Sigmoid colon (tissue), 7 donors: ENCODE data around the gene CTRB2. TPM values are rescaled to one million over a fixed set of nuclear protein-coding genes. Genes with fewer than 3 reads are reported as not detected.

Experiments used
- DNase-seq: peaks from one replicate; pipeline ENCODE4 v3.0.0-alpha.2; 2019
- H3K27ac ChIP-seq, 4 donors: fragments of 200-600 bp; sonication (generic); one replicate each; pipeline ENCODE4 v1.5.1; 2016 to 2019; ENCODE audit warnings: mild to moderate bottlenecking in 1 of 4
- H3K27me3 ChIP-seq, 3 donors: fragments of 200-600 bp; sonication (generic); one replicate each; pipeline ENCODE4 v1.5.1; 2019; ENCODE audit warnings: mild to moderate bottlenecking in 1 of 3
- H3K36me3 ChIP-seq, 4 donors: fragments of 200-600 bp; sonication (generic); one replicate each; pipeline ENCODE4 v1.5.1; 2016 to 2019
- H3K4me1 ChIP-seq, 4 donors: fragments of 200-600 bp; sonication (generic); one replicate each; pipeline ENCODE4 v1.5.1; 2017 to 2019
- H3K4me3 ChIP-seq, 4 donors: fragments of 200-600 bp; sonication (generic); one replicate each; pipeline ENCODE4 v1.5.1; 2017 to 2019; ENCODE audit warnings: mild to moderate bottlenecking in 2 of 4, moderate library complexity in 1 of 4
- H3K9me3 ChIP-seq, 4 donors: fragments of 200-600 bp in 3 of 4; sonication (generic) in 3 of 4; one replicate each; pipeline versions ENCODE4 v1.5.1 to v1.6.1; 2013 to 2019
- EP300 ChIP-seq, 4 donors: sonication (generic); formaldehyde crosslinking; IDR thresholded peaks; one replicate each; pipeline ENCODE4 v1.6.1; 2017; ENCODE audit warnings: antibody characterized with exemption in 4 of 4
- POLR2A ChIP-seq, 2 donors: fragments of 450-650 bp; IDR thresholded peaks; one replicate each; pipeline ENCODE4 v1.6.1; 2016; ENCODE audit warnings: antibody characterized with exemption in 2 of 2, mild to moderate bottlenecking in 2 of 2, moderate library complexity in 2 of 2
- POLR2AphosphoS5 ChIP-seq, 4 donors: sonication (generic); formaldehyde crosslinking; IDR thresholded peaks; one replicate each; pipeline ENCODE4 v1.6.1; 2017; ENCODE audit warnings: antibody characterized with exemption in 4 of 4
- WGBS, 2 donors: extraction: QIAGEN DNeasy Blood & Tissue Kit; methylation state at CpG; one replicate each; pipeline ENCODE4 v1.1.7; 2013; 5-methylcytosine and 5-hydroxymethylcytosine counted together
- intact Hi-C: fragments of 100-400 bp; cut with DNase I; formaldehyde crosslinking; loops from one replicate; pipeline ENCODE4 v1.15.1; 2023
- polyA plus RNA-seq, 3 donors: library from polyadenylated mRNA; stranded (reverse); fragments of 200-250 nt; gene quantifications; one replicate each; pipeline ENCODE4 v1.2.3, GENCODE V29; 2013
- total RNA-seq, 4 donors: library from RNA; depleted of rRNA; stranded (reverse); fragments of >200 nt; gene quantifications; one replicate each; pipeline ENCODE4 v1.1.0, GENCODE V29; 2016
- TF ChIP-seq, protein P1 (sequence below), 4 experiments: fragments of 450-650 bp in 3 of 4; fragments of 200-600 bp in 1 of 4; IDR thresholded peaks; one replicate each; pipeline ENCODE4 v1.5.1; 2016 to 2019; ENCODE audit warnings: antibody characterized with exemption in 4 of 4, mild to moderate bottlenecking in 3 of 4, moderate library complexity in 2 of 4
- donor health status: healthy with polysubstance abuse.
- donor health status: Bipolar disorder and iron deficiency.
- donor health status: healthy.

CTRB2 gene
- total and polyA plus RNA-seq, 7 donors = 0.42 to 17.4 TPM; not detected in 5

DNA sequence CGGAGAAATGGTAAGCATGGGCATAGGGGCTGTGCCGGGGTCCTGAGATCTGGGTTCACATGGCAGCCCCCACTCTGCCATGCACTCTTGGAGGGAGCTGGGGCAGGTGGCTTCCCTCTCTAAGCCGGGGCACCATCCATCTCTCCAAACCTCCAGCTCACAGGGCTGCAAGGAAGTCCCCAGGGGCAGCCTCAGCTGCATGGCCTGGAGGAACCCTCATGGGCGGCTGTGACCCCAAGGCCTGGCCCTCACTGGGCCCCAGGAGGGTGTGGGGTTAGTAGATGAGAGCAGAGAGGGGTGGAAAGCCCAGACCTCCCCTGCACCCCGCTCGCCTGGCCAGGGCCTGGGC, 2.6 kb downstream of the CTRB2 start:
- WGBS, 2 donors = 93 to 97% methylated on average over 6 of the region's 6 CpGs
- H3K4me3 ChIP-seq = no peak overlapping the region
- no peak for DNase-seq
- no peak overlapping the region for H3K27ac ChIP-seq
- intact Hi-C loops = loop anchor here (5.0 kb wide), 1 partner anchor 558 kb away; no protein-coding TSS in a partner anchor
- peaks cover 0 to 6% (median 0%) of the 10 kb centered on the region in 4 donors for H3K4me1 ChIP-seq
- no peaks in the 10 kb centered on the region for H3K9me3 ChIP-seq
- H3K36me3 ChIP-seq = no peaks in the 10 kb centered on the region
- H3K27me3 ChIP-seq = no peaks in the 10 kb centered on the region
- TF ChIP-seq EP300 (IDR thresholded peaks at IDR 0.05) (no peak), POLR2AphosphoS5 (IDR thresholded peaks at IDR 0.05) (no peak), POLR2A (IDR thresholded peaks at IDR 0.05) (no peak)
- TF ChIP-seq, protein P1, sequence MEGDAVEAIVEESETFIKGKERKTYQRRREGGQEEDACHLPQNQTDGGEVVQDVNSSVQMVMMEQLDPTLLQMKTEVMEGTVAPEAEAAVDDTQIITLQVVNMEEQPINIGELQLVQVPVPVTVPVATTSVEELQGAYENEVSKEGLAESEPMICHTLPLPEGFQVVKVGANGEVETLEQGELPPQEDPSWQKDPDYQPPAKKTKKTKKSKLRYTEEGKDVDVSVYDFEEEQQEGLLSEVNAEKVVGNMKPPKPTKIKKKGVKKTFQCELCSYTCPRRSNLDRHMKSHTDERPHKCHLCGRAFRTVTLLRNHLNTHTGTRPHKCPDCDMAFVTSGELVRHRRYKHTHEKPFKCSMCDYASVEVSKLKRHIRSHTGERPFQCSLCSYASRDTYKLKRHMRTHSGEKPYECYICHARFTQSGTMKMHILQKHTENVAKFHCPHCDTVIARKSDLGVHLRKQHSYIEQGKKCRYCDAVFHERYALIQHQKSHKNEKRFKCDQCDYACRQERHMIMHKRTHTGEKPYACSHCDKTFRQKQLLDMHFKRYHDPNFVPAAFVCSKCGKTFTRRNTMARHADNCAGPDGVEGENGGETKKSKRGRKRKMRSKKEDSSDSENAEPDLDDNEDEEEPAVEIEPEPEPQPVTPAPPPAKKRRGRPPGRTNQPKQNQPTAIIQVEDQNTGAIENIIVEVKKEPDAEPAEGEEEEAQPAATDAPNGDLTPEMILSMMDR (IDR thresholded peaks at IDR 0.05) = no peak

DNA sequence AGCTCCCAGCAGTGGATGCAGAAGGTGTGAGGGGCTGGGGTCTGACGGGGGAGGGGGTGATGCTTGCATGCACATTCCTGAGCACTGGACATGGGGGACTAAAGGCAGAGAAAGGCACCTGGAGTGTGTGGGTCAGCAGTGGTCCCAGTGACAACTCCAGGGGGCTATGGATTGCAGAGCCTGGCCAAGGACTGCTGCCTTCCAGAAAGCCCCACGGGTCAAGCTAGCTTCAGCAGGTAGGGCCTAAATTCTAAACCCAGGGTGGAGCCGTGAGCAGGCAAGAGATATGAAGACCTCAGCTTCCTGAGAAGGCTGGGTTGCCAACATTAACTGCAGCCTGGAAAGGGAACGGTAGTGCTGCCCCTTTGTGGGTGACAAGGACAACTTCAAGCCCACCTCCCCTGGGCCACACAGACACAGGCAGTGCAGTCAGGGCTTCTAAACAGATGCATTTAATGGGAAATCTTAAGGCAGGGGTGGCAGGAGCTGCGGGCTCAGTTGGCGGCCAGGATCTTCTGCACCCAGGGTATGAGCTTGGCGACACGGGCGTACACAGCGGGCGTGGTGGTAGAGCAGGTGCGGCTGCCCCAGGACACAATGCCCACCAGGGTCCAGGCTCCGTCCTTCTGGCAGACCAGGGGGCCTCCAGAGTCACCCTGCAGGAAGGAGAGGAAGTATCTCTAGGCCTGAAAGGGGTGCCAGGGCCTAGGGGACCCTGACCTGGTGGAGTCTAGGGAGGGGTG, 3.1 kb downstream of the CTRB2 start:
- no peaks in the 10 kb centered on the region for H3K9me3 ChIP-seq
- H3K4me1 ChIP-seq = peaks cover 0 to 6% (median 0%) of the 10 kb centered on the region in 4 donors
- peak; percentile 52 for DNase-seq
- H3K27me3 ChIP-seq = peaks cover 0 to under 1% (median 0%) of the 10 kb centered on the region in 3 donors
- TF ChIP-seq, protein P1 (IDR thresholded peaks at IDR 0.05) = no peak
- no peak for TF ChIP-seq POLR2A (IDR thresholded peaks at IDR 0.05)
- no peak for TF ChIP-seq POLR2AphosphoS5 (IDR thresholded peaks at IDR 0.05)
- TF ChIP-seq EP300 (IDR thresholded peaks at IDR 0.05) = no peak
- intact Hi-C loops = loop anchor here (5.0 kb wide), 1 partner anchor 558 kb away; no protein-coding TSS in a partner anchor
- no peaks in the 10 kb centered on the region for H3K36me3 ChIP-seq
- no peak overlapping the region for H3K4me3 ChIP-seq
- 76 to 85% methylated on average over 13 of the region's 13 CpGs for WGBS, 2 donors
- no peak overlapping the region for H3K27ac ChIP-seq

DNA sequence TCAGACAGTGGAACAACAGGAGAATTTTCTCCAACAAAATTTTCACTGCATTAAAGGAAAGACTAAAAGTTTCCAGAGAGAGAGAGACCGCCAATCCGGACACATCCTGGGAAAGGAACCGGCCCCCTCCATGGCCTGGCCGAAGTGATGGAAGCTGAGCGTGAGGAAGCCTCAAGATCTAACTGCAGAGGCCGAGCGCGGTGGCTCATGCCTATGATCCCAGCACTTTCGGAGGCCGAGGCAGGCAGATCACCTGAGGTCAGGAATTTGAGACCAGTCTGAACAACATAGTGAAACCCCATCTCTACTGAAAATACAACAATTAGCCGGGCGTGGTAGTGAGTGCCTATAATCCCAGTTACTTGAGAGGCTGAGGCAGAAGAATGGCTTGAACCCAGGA, 3.9 kb downstream of the CTRB2 start:
- peak; percentile 59 for DNase-seq
- Histone ChIP-seq H3K4me3 (no peak overlapping the region), H3K4me1 (peaks cover 0 to 6% (median 2%) of the 10 kb centered on the region in 4 donors), H3K36me3 (no peaks in the 10 kb centered on the region), H3K27ac (no peak overlapping the region), H3K9me3 (no peaks in the 10 kb centered on the region), H3K27me3 (peaks cover 0 to 8% (median 0%) of the 10 kb centered on the region in 3 donors)
- 93 to 95% methylated on average over 12 of the region's 12 CpGs for WGBS, 2 donors
- no peak for TF ChIP-seq POLR2A (IDR thresholded peaks at IDR 0.05)
- TF ChIP-seq EP300 (IDR thresholded peaks at IDR 0.05) = no peak
- TF ChIP-seq POLR2AphosphoS5 (IDR thresholded peaks at IDR 0.05) = no peak
- TF ChIP-seq, protein P1 (IDR thresholded peaks at IDR 0.05) = no peak
- intact Hi-C loops = loop anchor here (5.0 kb wide), 1 partner anchor 559 kb away; no protein-coding TSS in a partner anchor

DNA sequence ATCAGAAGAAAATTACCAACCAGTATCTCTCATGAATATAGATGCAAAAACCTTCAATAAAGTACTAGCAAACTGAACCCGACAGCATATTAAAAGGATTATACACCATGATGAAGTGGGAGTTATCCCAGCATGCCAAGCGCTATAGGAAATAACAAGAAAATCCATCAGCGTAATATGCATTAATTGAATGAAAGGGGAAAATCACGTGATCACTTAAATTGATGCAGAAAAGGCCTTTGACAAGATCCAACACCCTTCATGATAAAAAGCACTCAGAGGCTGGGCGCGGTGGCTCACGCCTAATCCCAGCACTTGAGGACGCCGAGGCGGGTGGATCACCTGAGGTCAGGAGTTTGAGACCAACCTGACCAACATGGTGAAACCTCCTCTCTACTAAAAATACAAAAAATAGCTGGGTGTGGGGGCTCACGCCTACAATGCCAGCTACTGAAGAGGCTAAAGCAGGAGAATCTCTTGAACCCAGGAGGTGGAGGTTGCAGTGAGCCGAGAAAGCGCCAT, 4.8 kb downstream of the CTRB2 start:
- intact Hi-C loops = loop anchor here (5.0 kb wide), 1 partner anchor 560 kb away; no protein-coding TSS in a partner anchor
- WGBS, 2 donors = 90 to 95% methylated on average over 13 of the region's 13 CpGs
- H3K36me3 ChIP-seq = no peaks in the 10 kb centered on the region

More for the DNA sequence above, 4.8 kb downstream of the CTRB2 start:
- H3K27me3 ChIP-seq = peaks cover 0 to 18% (median 0%) of the 10 kb centered on the region in 3 donors
- no peak overlapping the region for H3K27ac ChIP-seq
- no peaks in the 10 kb centered on the region for H3K9me3 ChIP-seq
- DNase-seq = no peak
- TF ChIP-seq, protein P1 (IDR thresholded peaks at IDR 0.05) = no peak
- TF ChIP-seq POLR2AphosphoS5 (IDR thresholded peaks at IDR 0.05) = no peak
- no peak for TF ChIP-seq EP300 (IDR thresholded peaks at IDR 0.05)
- no peak for TF ChIP-seq POLR2A (IDR thresholded peaks at IDR 0.05)
- H3K4me3 ChIP-seq = no peak overlapping the region
- peaks cover 0 to 8% (median 3%) of the 10 kb centered on the region in 4 donors for H3K4me1 ChIP-seq
